DOHH2 (cell line): ENCODE data around the gene CUBN.

Experiments used
- H3F3A ChIP-seq: fragments of 200-600 bp; sonication (generic), shearing (Covaris generic); 2 replicates; pipeline ENCODE4 v1.6.0; 2016; ENCODE audit warnings: antibody characterized with exemption, mild to moderate bottlenecking; ENCODE audit not compliant: control insufficient read depth, insufficient read depth
- H3K27ac ChIP-seq: fragments of 200-600 bp; sonication (generic); 2 replicates; pipeline ENCODE4 v1.5.1; 2014; ENCODE audit warnings: low read depth, mild to moderate bottlenecking, low read length, moderate library complexity
- H3K27me3 ChIP-seq: fragments of 200-600 bp; sonication (generic); 2 replicates; pipeline ENCODE4 v1.6.1; 2014; ENCODE audit warnings: mild to moderate bottlenecking, low read length, mixed read lengths; ENCODE audit not compliant: control insufficient read depth
- H3K36me3 ChIP-seq: fragments of 200-600 bp; sonication (generic); 2 replicates; pipeline ENCODE4 v1.6.1; 2014; ENCODE audit warnings: mild to moderate bottlenecking, low read length, moderate library complexity, mixed read lengths; ENCODE audit not compliant: control insufficient read depth
- H3K4me1 ChIP-seq: fragments of 200-600 bp; sonication (generic); 2 replicates; pipeline ENCODE4 v1.6.1; 2014; ENCODE audit warnings: mild to moderate bottlenecking, low read length, mixed read lengths; ENCODE audit not compliant: control insufficient read depth
- H3K4me2 ChIP-seq: fragments of 200-600 bp; sonication (generic); 2 replicates; pipeline ENCODE4 v1.6.0; 2014; ENCODE audit warnings: mild to moderate bottlenecking, low read length, moderate library complexity
- H3K4me3 ChIP-seq: fragments of 200-600 bp; sonication (generic); 2 replicates; pipeline ENCODE4 v1.5.1; 2014; ENCODE audit warnings: mild to moderate bottlenecking, low read length, mixed read lengths
- H3K79me2 ChIP-seq: fragments of 200-600 bp; sonication (generic); 2 replicates; pipeline ENCODE4 v1.6.1; 2014; ENCODE audit warnings: mild to moderate bottlenecking, low read length, mixed read lengths; ENCODE audit not compliant: control insufficient read depth
- H3K9me2 ChIP-seq: fragments of 200-600 bp; sonication (generic); replicated peaks from 2 replicates; pipeline ENCODE4 v1.6.1; 2014; ENCODE audit warnings: mild to moderate bottlenecking, low read length, mixed read lengths; ENCODE audit not compliant: control insufficient read depth
- H3K9me3 ChIP-seq: fragments of 200-600 bp; sonication (generic); 2 replicates; pipeline ENCODE4 v1.6.1; 2014; ENCODE audit warnings: antibody characterized with exemption, low read length, mixed read lengths; ENCODE audit not compliant: control insufficient read depth, insufficient read depth
- H4K20me1 ChIP-seq: fragments of 200-600 bp; sonication (generic); 2 replicates; pipeline ENCODE4 v1.6.0; 2014; ENCODE audit warnings: low read depth, mild to moderate bottlenecking, antibody characterized with exemption, low read length, moderate library complexity; ENCODE audit not compliant: control insufficient read depth, insufficient read depth
- EZH2phosphoT487 ChIP-seq: fragments of 200-600 bp; sonication (generic); IDR thresholded peaks from 2 replicates; pipeline ENCODE4 v1.6.1; 2017; ENCODE audit warnings: borderline replicate concordance, mild to moderate bottlenecking, antibody characterized with exemption, low read length, moderate library complexity, mixed read lengths
- TF ChIP-seq, protein P1 (sequence below): fragments of 200-600 bp; sonication (generic); IDR thresholded peaks from one replicate; pipeline ENCODE4 v1.5.1; 2014; ENCODE audit warnings: antibody characterized with exemption, mild to moderate bottlenecking, low read depth, low read length; ENCODE audit not compliant: poor library complexity, severe bottlenecking

The CUBN gene

DNA sequence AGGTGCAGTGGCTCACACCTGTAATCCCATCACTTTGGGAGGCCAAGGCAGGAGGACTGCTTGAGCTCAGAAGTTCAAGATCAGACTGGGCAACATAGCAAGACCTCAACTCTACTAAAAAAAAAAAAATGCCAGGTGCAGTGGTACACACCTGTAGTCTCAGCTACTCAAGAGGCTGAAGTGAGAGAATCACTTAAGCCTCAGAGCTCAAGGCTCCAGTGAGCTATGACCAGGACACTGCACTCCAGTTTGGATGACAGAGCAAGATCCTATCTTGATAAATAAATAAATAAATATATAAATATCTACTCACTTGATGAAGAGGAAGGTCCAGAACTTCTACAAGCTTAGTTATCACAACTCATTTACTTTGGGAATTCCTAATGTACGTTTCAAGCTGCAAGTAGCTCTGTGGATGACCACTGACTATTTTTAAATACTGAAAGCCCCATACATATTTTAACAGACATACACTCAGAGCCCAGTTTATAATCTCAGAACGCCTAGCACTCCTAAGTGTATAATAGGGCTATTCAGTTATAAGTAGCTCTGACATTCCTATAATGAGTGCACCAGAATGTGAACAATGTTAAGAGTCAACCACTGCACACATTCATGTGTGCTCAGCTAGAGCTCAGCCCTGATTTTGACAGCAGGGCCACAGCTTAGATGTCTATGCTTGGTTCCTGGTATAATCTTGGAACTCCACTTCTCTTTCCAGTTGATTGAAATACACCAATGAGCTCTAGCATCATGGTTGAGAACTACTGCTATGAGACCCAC is 119.1 kb downstream of the CUBN start:
- Histone ChIP-seq H3K4me3 (no peak overlapping the region), H3K9me3 (no peaks in the 10 kb centered on the region), H3K36me3 (no peaks in the 10 kb centered on the region), H3K27me3 (no peaks in the 10 kb centered on the region), H3K4me1 (no peaks in the 10 kb centered on the region), H3K27ac (no peak overlapping the region), H3F3A (no peaks in the 10 kb centered on the region), H3K9me2 (no peaks in the 10 kb centered on the region), H3K4me2 (no peak overlapping the region), H4K20me1 (no peaks in the 10 kb centered on the region), H3K79me2 (no peaks in the 10 kb centered on the region)
- TF ChIP-seq, protein P1, sequence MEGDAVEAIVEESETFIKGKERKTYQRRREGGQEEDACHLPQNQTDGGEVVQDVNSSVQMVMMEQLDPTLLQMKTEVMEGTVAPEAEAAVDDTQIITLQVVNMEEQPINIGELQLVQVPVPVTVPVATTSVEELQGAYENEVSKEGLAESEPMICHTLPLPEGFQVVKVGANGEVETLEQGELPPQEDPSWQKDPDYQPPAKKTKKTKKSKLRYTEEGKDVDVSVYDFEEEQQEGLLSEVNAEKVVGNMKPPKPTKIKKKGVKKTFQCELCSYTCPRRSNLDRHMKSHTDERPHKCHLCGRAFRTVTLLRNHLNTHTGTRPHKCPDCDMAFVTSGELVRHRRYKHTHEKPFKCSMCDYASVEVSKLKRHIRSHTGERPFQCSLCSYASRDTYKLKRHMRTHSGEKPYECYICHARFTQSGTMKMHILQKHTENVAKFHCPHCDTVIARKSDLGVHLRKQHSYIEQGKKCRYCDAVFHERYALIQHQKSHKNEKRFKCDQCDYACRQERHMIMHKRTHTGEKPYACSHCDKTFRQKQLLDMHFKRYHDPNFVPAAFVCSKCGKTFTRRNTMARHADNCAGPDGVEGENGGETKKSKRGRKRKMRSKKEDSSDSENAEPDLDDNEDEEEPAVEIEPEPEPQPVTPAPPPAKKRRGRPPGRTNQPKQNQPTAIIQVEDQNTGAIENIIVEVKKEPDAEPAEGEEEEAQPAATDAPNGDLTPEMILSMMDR: no peak
- TF ChIP-seq EZH2phosphoT487: no peak

DNA sequence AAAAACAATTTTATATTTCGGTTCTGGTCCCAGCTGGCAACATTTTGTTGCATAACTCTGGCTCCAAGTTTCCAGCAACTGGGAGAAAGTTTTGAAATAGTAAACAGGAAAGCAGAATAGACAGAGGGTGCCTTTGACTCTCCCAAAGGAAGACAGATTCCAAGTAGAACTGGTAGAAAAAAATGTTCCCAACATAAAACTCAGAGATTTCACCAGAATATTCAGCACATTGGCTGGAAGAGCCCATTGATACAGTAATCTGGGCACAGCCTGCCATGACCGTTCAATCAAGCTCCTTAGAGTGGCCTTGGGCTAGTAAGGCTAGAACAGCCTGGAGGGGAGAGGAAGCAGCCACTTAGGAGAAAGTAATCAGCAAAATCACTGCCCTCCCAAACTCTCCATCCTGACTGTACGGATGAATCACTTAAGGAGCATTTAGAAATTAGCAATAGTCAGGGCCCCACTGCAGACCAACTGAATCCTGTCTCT is 120.4 kb downstream of the CUBN start:
- no peaks in the 10 kb centered on the region for H3K4me1 ChIP-seq
- no peaks in the 10 kb centered on the region for H3K27me3 ChIP-seq
- no peaks in the 10 kb centered on the region for H3K36me3 ChIP-seq
- no peaks in the 10 kb centered on the region for H3F3A ChIP-seq
- H3K27ac ChIP-seq: no peak overlapping the region
- no peak overlapping the region for H3K4me2 ChIP-seq
- H4K20me1 ChIP-seq: no peaks in the 10 kb centered on the region
- no peak for TF ChIP-seq EZH2phosphoT487
- TF ChIP-seq, protein P1: no peak
- H3K4me3 ChIP-seq: no peak overlapping the region
- H3K9me2 ChIP-seq: no peaks in the 10 kb centered on the region
- H3K79me2 ChIP-seq: no peaks in the 10 kb centered on the region
- H3K9me3 ChIP-seq: no peaks in the 10 kb centered on the region

DNA sequence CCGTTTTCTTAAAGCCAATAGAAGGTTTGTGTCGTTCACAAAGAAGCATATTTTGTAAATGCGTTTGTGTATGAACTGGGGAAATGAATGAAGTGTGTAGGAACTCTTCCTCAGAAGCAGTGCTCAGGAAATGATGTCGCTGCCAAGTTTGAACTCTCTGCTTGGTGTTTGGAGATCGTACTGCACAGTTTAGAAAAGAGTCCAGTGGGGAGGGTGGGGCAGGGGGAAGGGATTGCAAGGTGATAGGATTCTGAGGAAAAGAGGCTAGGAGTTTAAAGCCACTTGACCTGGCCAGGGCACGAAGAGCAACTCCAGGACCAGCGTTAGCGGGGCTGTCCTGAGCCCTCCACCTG is 122.2 kb downstream of the CUBN start:
- H3K27ac ChIP-seq: no peak overlapping the region
- TF ChIP-seq, protein P1: no peak
- TF ChIP-seq EZH2phosphoT487: no peak
- no peak overlapping the region for H3K4me2 ChIP-seq
- no peaks in the 10 kb centered on the region for H3K79me2 ChIP-seq
- H3K4me3 ChIP-seq: no peak overlapping the region
- no peaks in the 10 kb centered on the region for H3K27me3 ChIP-seq
- H3K9me3 ChIP-seq: no peaks in the 10 kb centered on the region
- H3K36me3 ChIP-seq: no peaks in the 10 kb centered on the region
- H3F3A ChIP-seq: no peaks in the 10 kb centered on the region
- no peaks in the 10 kb centered on the region for H4K20me1 ChIP-seq
- no peaks in the 10 kb centered on the region for H3K4me1 ChIP-seq
- no peaks in the 10 kb centered on the region for H3K9me2 ChIP-seq
